GDM1 (cell line): Measurements from ENCODE around the gene TCEANC2.
"Not testable (repeated sequence)": the region's sequence is repeated elsewhere in the genome, so short reads cannot be mapped to it uniquely, and the experiment has no call there.

Experiments
- DNase-seq: peaks from one replicate; lab custom pipeline; 2025; lab: John Stamatoyannopoulos, UW

TCEANC2 gene

DNA sequence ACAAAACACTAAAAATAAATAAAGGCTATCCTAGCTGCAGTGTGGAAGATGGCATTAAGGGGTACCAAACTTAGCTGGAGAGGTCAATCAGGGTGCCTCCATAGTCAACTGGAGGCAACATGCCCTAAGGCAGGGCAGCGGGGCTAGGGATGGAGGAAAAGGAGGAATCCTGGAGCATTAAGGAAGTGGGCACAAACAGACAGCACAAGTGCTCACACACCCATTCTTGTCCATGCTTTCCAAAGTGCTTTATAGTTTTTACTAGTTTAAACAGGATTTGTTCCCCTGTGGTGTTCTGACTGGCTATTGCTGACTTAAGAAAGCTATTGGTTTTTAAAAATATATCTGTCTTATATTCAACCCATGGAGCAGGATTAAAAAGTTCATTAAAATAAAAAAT is 33.3 kb downstream of the TCEANC2 start:
- DNase-seq: no peak

DNA sequence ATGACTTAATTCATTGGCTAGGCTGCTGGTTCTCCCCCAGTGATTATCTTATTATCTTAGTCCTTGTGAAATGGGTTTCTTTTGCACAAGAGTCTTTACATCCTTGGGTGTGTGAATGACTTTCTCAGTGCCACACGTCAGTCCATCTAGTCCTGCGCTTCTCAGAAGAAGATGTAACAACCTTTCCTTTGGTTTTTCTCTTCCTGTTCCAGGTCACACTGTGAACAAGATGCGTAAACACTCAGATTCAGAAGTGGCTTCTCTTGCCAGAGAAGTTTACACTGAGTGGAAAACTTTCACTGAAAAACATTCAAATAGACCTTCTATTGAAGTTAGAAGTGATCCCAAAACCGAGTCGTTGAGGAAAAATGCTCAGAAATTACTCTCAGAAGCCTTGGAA is 35.0 kb downstream of the TCEANC2 start:
- DNase-seq: no peak

DNA sequence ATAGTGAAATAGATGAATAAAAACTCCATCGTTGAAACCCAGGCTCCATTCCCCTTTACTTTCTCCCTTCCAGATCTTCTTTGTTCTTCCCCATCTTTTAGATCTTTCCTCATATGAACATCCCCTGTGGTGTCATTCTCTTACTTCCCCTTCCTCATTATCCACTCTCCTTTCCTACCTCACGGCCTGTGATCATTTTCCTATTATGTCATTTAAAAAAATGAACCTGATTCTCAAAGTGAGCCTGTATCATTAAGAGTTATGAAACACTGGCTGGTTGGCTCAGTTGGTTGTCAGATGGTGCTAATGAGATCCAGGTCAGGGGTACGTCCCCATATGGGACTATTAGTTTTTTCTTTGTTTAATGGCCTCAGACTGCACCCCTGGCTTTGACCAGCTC is 38.3 kb downstream of the TCEANC2 start:
- no peak for DNase-seq

DNA sequence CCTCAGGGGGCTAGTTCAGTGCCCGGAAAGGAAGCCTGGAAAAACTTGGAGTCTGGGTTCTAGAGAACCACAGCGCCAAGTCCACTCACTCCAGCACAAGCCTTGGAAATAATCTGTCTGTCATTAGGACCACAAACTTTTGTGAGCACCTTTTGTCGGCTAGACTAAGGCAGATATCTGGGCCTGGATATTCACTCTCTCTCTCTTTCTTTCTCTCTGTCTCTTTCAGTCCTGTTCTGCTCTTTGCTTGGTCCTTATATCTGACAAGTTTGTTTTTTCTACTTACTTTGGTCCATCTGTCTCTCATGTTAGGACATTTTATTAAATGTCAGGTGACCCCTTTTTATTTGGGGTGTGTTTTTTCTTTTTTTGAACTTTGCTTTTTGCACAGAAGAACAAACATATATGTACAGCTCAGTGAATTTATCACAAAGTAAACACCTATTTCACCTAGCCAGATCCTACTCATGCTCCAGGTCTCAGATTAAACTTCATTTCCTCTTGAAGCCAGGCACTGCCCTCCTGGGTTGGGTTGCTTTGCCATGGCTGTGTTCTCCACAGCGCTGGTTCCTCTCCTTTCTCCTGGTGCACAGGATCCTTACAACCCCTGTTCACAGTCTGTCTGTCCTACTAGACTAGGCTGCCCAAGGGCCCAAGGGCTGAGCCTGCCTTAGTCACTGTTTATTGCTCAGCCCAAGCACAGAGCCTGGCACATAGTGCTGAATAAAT is 40.8 kb downstream of the TCEANC2 start:
- DNase-seq: no peak

DNA sequence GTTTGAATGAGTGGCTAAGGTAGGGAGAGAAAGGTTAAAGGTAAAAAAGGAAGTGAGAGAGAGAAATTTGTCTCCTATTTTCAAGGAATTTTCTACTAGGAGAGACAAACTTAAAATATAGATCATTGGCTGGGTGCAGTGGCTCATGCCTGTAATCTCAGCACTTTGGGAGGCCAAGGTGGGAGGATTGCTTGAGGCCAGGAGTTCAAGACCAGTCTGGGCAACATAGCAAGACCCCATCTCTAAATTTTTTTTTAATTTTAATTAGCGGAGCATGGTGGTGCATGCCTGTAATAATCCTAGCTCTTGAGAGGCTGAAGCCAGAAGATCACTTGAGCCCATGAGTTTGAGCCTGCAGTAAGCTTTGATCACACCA is 41.3 kb downstream of the TCEANC2 start:
- DNase-seq: not testable (repeated sequence)

DNA sequence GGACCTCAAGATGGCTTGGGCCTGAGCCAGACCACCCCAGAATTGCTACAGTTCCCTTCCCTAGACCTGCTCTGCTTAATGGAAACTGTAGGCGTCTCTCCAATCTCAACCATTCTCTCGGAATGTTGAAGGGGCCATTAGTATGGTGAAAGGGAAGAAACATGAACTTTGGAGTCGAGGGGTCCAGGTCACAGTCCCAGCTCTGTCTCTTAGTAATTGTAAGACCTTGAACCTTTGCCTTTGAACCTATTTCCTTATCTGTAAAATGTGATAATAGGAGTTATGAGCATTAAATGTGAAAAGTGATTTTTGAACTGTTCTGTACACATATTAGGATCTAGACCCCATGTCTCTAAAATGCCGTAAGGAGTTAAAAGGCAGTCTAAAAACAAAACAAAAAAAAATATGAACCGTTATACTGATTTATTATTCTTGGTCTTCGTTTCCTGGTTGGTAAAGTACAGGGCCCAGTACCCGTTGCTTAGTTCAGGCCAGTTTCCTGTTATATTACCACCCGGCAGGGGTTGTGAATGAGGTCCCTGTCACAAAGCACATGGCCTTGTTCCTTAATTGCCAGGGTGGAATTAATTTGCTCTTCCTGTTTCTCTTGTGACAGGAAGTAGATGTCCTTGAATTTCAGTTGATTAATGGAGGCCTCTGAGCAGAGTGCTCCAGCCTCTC is 42.3 kb downstream of the TCEANC2 start:
- DNase-seq: peak; percentile 83

DNA sequence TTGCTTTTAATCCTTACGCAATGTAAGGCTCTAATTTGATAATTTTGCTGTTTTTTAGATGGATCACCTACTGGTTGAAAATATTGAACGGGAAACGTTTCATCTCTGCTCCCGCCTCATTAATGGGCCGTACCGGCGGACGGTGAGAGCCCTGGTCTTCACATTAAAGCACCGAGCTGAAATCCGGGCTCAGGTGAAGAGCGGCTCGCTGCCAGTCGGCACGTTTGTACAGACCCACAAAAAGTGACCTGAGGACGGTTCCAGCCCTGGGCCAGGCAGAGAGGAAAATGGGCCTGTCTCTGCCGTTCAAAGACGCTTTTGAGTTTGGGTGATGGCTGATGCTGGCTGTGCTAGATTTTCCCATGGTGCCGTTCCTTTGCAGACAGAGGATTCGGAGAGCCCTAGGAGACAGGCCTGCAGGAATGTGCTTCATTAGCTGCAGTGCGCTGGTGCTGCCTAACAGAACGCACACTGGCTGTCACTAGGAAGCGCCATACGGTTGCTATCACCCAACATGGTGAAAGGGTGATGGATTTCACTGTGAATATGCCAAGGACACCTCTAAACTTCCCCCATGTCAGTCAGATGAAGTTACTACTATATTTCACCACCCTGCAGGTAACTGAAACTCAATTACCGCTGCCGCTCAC is 42.9 kb downstream of the TCEANC2 start:
- DNase-seq: no peak

DNA sequence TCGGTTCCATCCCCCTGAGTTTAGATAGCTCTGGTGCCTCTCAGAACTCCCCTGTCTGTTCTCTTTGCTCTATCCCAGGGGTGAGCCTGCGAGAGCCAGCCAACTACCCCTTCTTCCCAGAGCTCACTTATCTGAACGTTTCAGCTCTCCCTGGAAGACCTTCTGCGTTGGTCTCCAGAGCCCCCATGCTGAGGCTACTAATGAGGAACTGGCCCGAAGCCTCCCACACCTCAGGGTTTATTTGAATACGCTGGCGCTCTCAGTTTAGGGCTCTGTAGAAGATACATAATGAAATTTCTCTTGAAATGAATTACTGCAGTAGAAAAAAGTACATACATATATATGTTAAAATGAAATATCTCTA is 43.5 kb downstream of the TCEANC2 start:
- no peak for DNase-seq

DNA sequence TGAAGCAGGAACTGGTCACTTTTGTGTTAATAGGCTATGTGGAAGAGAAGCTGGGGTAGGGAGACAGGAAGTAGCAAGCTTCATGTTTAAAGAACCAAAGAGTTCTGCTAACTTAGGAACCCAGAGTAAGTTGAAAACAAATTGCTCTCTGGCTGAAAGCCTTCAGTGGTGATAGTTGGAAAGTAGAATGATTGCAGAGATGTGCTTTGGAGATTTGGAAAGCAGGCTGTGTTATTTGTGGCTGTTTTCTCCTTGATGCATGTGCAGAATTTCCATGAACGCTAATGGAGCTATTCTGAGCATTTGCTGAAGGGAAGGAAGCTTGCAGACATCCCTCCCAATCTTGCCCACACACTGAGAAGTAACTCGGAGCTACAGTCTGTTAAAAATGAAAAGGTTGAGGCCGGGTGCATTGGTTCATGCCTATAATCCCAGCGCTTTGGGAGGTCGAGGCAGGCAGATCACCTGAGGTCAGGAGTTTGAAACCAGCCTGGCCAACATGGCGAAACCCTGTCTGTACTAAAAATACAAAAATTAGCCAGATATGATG is 45.7 kb downstream of the TCEANC2 start:
- no peak for DNase-seq

DNA sequence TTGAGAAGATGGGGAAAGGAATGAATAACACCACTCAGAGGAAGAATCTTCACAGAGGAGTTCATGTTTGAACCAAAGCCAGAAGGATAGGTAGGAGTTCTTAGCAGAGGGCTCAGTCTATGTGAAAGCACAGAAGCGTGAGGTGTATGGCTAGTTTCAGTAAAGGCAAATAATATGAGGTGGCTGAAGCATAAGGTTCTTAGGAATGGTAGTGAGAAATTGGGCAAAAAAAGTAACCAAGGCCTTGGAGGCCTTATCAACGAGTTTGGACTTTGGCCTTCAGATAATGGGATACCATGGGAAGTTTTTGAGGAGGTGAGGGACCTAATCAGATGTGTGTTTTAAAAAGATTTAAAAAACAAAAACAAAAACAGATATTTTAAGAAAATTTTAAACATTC is 47.1 kb downstream of the TCEANC2 start:
- DNase-seq: no peak

DNA sequence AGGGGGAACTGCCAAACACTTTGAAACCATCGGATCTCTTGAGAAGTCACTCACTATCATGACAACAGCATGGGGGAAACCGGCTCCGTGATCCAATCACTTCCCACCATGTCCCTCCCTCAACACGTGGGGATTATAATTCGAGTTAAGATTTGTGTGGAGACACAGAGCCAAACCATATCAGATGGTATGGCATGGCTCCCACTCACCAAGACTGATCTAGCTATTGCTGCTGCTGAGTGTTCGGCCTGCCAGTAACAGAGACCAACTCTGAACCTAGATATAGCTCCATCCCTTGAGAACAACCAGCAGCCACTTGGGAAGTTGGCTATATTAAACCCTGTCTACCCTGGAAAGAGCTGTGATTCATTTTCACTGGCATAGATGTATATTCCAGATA is 50.0 kb downstream of the TCEANC2 start:
- no peak for DNase-seq

DNA sequence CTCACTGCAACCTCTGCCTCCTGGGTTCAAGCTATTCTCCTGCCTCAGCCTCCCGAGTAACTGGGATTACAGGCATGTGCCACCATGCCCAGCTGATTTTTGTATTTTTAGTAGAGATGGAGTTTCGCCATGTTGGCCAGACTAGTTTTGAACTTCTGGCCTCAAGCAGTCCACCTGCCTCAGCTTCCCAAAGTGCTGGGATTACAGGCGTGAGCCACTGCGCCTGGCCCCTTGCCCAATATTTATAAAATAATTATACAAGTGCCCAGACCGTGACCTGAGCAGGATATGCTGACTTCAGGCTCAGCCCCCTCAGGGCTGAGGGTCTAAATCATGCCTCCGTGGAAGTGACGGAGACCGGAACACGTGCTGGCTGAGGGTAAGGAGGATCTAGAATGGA is 51.2 kb downstream of the TCEANC2 start:
- not testable (repeated sequence) for DNase-seq

DNA sequence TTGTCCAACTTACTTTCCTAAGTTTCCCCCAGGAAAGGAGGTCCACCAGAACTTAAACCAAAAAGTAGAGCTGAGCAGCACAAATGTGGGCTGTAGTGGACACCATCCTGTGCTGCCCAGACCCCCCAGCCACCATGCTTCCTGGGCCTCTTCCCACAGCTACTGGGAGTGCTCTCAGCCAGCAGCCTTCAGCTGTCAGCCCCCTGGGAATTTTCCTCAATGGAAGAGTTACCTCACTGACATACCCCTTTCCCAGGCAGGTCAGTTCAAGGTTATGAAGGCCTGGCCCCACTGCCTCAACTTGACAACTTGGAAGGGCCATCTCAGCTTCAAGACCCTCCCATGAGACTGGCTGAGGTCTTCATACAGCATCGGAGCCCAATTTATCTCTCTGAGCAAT is 51.7 kb downstream of the TCEANC2 start:
- no peak for DNase-seq

DNA sequence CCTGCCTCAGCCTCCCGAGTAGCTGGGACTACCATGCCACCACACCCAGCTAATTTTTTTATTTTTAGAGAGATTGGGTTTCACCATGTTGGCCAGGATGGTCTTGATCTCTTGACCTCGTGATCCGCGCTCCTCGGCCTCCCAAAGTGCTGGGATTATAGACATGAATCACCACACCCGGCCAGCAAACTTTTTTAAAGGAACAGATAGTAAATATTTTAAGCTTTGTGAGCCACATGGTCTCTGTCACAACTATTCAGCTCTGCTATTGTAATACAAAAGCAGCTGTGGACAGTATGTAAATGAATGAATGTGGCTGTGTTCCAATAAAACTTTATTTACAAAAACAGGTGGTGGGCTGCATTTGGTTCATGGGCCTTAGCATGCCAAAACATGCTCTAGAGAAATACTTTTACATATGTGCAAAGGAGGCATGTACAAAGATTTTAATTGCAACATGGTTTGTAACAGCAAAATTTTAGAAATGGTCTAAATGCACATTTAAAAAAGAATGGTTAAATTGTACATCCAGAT is 52.4 kb downstream of the TCEANC2 start:
- no peak for DNase-seq

DNA sequence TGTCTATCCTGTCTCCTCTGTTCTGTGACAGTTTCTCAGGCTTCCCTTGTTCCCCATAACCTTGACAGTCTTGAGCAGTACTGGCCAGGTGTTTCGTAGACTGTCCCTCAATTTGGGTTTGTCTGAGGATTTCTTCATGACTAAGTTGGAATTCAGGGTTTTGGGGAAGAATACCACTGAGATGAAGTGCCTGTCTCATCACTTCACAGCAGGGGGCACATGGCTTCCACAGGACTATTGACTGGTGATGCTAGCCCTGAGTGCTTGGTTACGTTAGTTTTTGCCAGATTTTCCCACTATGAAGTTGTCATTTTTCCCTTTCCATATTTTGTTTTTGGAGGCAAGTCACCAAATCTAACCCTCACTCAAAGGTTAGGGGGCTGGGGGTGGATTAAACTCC is 53.7 kb downstream of the TCEANC2 start:
- DNase-seq: no peak

DNA sequence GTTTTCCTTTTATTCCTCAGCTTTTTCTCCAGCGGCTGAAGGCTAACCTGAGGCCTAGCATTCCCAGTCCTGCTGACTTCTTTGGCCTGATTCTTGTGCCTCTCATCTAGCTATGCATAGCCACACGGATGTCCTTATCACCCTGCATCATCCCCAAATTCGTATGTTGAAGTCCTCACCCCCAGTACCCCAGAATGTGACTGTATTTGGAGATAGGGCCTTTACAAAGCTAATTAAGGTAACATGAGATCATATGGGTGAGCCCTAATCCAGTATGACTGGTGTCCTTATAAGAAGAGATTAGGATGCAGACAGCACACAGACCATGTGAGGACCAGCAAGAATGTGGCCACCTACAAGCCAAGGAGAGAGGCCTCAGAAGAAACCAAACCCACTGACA is 54.7 kb downstream of the TCEANC2 start:
- no peak for DNase-seq

DNA sequence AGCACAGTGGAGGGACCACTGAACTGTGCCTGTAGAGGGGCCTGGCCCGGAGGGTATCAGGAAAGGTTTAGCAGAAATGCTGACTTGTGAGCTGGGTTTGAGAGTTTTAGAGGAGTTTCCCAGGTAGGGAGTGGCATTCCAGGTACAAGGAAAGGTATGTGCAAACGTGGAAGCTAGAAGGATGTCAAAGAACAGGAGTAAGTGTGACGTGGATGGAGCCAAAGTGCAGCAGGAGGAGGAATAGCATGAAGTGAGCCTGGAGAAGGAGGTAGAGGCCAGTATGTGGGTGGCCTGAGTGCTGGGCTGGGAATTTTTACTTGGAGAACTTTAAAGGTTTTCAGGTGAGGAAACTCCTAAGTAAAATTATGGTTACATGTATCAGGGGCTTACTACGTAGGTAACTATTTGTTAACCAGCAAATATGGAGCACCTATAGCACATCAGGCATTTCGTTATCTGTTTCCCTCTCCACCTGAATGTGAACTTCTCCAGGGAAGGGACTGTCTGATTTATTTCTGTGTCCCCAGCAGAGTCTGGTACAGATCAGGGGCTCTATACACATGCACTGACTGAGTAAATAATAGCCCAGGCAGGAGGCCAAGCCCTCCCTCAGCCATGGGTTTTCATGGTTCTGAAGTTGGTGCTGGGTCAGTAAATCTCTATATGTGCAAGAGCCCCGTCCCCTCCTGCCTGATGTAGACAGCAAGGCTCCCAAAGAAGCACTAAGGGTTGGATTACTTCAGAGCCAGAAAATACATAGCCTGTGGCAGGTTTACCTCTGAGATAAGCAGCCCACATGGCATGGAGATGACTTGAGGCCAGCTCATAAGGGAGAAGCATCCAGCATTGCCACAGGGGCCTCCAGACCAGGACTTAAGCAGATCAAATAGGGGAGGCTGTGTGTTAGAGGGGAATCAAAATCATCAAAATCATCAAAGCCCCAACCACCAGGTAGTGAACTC is 56.0 kb downstream of the TCEANC2 start:
- no peak for DNase-seq

DNA sequence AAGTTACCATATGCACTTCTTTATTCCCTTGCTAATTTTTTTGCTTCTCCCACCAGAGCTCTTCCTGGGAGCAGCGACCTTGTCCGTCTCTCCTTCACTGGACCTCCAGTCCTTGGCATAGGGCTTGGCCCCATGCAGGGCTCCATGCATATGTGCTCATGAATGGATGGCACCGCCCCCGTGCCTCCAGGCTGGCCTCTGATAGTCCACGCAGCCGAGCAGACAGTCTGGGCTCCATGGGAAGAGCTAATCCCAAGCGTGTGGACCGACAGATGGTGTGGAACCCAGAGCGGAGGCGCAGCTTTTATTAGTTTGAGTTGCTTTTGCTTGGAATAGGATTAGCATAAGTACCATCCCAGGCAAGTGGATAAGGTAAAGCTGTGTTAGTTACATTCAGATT is 57.6 kb downstream of the TCEANC2 start:
- no peak for DNase-seq

DNA sequence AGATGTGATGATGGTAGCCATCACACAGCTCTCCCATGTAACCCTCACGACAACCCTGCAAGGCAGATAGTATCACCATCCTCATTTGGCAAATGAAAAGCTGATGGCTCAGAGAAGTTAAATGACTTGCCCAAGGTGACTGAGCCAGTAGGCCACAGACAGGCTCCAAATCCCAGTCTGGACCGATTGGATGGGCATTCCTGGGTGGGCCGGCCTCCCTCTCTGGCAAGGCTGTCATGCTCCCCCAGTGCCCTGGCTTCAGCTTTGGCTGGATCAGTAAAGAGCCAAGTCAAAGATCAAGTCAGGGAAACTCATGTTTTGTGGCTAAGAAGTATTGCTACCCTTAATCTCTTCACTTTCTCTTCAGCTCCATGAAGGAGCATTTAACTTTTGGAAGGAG is 58.2 kb downstream of the TCEANC2 start:
- DNase-seq: no peak

DNA sequence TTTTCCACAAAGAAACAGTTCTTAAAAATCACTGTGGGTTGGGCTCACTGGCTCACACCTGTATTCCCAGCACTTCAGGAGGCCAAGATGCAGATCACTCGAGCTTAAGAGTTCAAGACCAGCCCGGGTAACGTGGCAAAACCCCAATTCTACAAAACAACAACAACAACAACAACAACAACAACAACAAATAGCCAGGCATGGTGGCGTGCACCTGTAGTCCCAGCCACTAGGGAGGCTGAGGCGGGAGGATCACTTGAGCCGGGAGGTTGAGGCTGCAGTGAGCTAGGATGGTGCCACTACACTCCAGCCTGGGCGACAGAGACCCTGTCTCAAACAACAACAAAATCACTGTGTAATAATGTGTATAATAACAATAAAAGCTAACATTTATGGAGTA is 58.6 kb downstream of the TCEANC2 start:
- no peak for DNase-seq

DNA sequence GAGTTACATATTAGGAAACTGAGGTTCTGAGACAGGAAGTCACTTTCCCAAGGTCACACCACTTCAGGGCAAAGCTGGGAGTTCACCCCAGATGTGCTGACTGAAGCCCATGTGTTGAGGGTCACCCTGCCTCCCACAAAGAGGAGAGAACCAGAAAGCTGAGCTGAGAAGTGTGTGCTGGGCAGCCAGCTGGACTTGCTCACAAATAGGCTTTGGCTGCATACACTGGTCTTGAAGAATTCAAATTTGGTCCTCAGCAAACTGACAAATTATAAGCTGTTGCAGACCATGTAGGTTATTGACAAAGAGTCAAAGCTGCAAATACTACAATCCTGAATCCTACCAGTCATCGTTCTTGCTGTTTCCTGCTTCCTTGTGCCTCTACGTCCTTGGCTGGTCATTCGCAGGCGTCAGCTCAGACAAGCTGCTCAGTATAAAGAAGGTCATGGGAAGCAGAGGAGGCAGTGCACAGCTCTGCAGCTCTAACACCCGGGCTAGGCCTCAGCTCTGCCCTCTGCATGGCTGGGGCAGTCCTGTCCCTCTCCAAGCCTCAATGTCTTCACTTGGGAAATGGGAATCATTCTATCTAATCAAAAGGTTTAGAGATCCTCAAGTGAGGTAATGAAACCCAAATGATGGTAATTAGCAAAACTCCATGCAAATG is 59.4 kb downstream of the TCEANC2 start:
- DNase-seq: no peak
